ENCODE measurements around the gene CA6. TPM values are rescaled to one million over a fixed set of nuclear protein-coding genes. Genes with fewer than 3 reads are reported as not detected.
"Not testable (repeated sequence)": the region's sequence is repeated elsewhere in the genome, so short reads cannot be mapped to it uniquely, and the experiment has no call there.

The CA6 gene
- total RNA-seq, result not detected

GRCh38 chr1:8945568-8945967 is at the start of gene CA6:
Gene CA6 (plus strand): TSS chr1:8945868. CDS start chr1:8945887, 19 bp downstream.
- Histone ChIP-seq H3K27me3 (no peaks in the 10 kb centered on the region), H3K9me3 (no peaks in the 10 kb centered on the region), H3K9ac (ENCODE audit: low read depth in 2 of 2, low read length in 2 of 2) (no peak within 1 kb of the TSS), H3K36me3 (no peaks in the 10 kb centered on the region), H3K27ac (no peak within 1 kb of the TSS), H3K4me1 (no peaks in the 10 kb centered on the region), H3K4me3 (no peak within 1 kb of the TSS)
- TF ChIP-seq CTCF (IDR thresholded peaks at IDR 0.05), result no peak
- intact Hi-C loops (cut with DNase I), result no loop called here
- DNase-seq, result no peak

- H3K4me3 ChIP-seq; H3K36me3 ChIP-seq; H3K27me3 ChIP-seq; H3K27ac ChIP-seq; intact Hi-C loops (cut with DNase I); DNase-seq; H3K9me3 ChIP-seq; H3K9ac ChIP-seq (ENCODE audit: low read depth in 2 of 2, low read length in 2 of 2); H3K4me1 ChIP-seq: not testable (repeated sequence)
Observed at GRCh38 chr1:8896775-8897174, 48.9 kb upstream of the CA6 start.

GRCh38 chr1:8897505-8897904 is 48.2 kb upstream of the CA6 start:
- H3K36me3 ChIP-seq, H3K27ac ChIP-seq, DNase-seq: not testable (repeated sequence)

GRCh38 chr1:8898418-8898817 is 47.2 kb upstream of the CA6 start:
- H3K4me1 ChIP-seq; DNase-seq; H3K27ac ChIP-seq; H3K36me3 ChIP-seq; H3K9ac ChIP-seq (ENCODE audit: low read depth in 2 of 2, low read length in 2 of 2); H3K4me3 ChIP-seq; intact Hi-C loops (cut with DNase I); H3K27me3 ChIP-seq; H3K9me3 ChIP-seq: not testable (repeated sequence)

More at GRCh38 chr1:8897505-8897904, 48.2 kb upstream of the CA6 start:
- H3K9me3 ChIP-seq; H3K4me1 ChIP-seq; intact Hi-C loops (cut with DNase I); H3K4me3 ChIP-seq; H3K27me3 ChIP-seq; H3K9ac ChIP-seq (ENCODE audit: low read depth in 2 of 2, low read length in 2 of 2): not testable (repeated sequence)

- intact Hi-C loops (cut with DNase I), result no loop called here
- Histone ChIP-seq H3K27me3 (no peaks in the 10 kb centered on the region), H3K36me3 (no peaks in the 10 kb centered on the region), H3K4me1 (no peaks in the 10 kb centered on the region), H3K9ac (ENCODE audit: low read depth in 2 of 2, low read length in 2 of 2) (no peak overlapping the region), H3K4me3 (no peak overlapping the region), H3K9me3 (no peaks in the 10 kb centered on the region), H3K27ac (peak overlapping the region; percentile 37)
- TF ChIP-seq CTCF (IDR thresholded peaks at IDR 0.05), result no peak
- no peak for DNase-seq
Observed at GRCh38 chr1:8899046-8899445, 46.6 kb upstream of the CA6 start.

GRCh38 chr1:8900684-8901083 is 45.0 kb upstream of the CA6 start:
- H3K36me3 ChIP-seq; intact Hi-C loops (cut with DNase I); H3K4me1 ChIP-seq; H3K27me3 ChIP-seq; H3K9me3 ChIP-seq; H3K4me3 ChIP-seq; DNase-seq; H3K9ac ChIP-seq (ENCODE audit: low read depth in 2 of 2, low read length in 2 of 2); H3K27ac ChIP-seq: not testable (repeated sequence)

GRCh38 chr1:8902765-8903164 is 42.9 kb upstream of the CA6 start:
- DNase-seq, result no peak
- no peaks in the 10 kb centered on the region for H3K9me3 ChIP-seq
- H3K27me3 ChIP-seq, result no peaks in the 10 kb centered on the region
- H3K4me1 ChIP-seq, result no peaks in the 10 kb centered on the region
- H3K4me3 ChIP-seq, result no peak overlapping the region
- H3K36me3 ChIP-seq, result no peaks in the 10 kb centered on the region
- no peak overlapping the region for H3K27ac ChIP-seq
- intact Hi-C loops (cut with DNase I), result no loop called here
- H3K9ac ChIP-seq (ENCODE audit: low read depth in 2 of 2, low read length in 2 of 2), result no peak overlapping the region
- TF ChIP-seq CTCF (IDR thresholded peaks at IDR 0.05), result no peak

GRCh38 chr1:8903410-8903809 is 42.3 kb upstream of the CA6 start:
- Histone ChIP-seq H3K36me3 (no peaks in the 10 kb centered on the region), H3K4me1 (no peaks in the 10 kb centered on the region), H3K27me3 (no peaks in the 10 kb centered on the region), H3K27ac (no peak overlapping the region), H3K9ac (ENCODE audit: low read depth in 2 of 2, low read length in 2 of 2) (no peak overlapping the region), H3K9me3 (no peaks in the 10 kb centered on the region), H3K4me3 (no peak overlapping the region)
- TF ChIP-seq CTCF (IDR thresholded peaks at IDR 0.05), result no peak
- intact Hi-C loops (cut with DNase I), result no loop called here
- no peak for DNase-seq

Data from colonic mucosa (tissue), 4 donors.